GM13976 (cell line): ENCODE results near the gene FRY.

Experiments
- DNase-seq: peaks from one replicate; pipeline ENCODE4 v3.0.0; 2012; ENCODE audit warnings: low spot score
- in situ Hi-C: fragments of 300-500 bp; cut with MboI; formaldehyde crosslinking; loops from one replicate; pipeline ENCODE4 v1.12.0; 2022; ENCODE audit warnings: low sequenced_read_pairs, mixed read lengths, inconsistent platforms; ENCODE audit not compliant: unreplicated experiment
- TF ChIP-seq, protein P1 (sequence below): IDR thresholded peaks from 2 replicates; pipeline ENCODE4 v1.5.1; 2012; ENCODE audit warnings: borderline replicate concordance, mild to moderate bottlenecking; ENCODE audit not compliant: insufficient read depth; ENCODE audit errors: extremely low read depth, missing control alignments, control extremely low read depth

Gene FRY

GRCh38 chr13:32031815-32032370 is 319 bp downstream of the FRY start:
- TF ChIP-seq, protein P1, sequence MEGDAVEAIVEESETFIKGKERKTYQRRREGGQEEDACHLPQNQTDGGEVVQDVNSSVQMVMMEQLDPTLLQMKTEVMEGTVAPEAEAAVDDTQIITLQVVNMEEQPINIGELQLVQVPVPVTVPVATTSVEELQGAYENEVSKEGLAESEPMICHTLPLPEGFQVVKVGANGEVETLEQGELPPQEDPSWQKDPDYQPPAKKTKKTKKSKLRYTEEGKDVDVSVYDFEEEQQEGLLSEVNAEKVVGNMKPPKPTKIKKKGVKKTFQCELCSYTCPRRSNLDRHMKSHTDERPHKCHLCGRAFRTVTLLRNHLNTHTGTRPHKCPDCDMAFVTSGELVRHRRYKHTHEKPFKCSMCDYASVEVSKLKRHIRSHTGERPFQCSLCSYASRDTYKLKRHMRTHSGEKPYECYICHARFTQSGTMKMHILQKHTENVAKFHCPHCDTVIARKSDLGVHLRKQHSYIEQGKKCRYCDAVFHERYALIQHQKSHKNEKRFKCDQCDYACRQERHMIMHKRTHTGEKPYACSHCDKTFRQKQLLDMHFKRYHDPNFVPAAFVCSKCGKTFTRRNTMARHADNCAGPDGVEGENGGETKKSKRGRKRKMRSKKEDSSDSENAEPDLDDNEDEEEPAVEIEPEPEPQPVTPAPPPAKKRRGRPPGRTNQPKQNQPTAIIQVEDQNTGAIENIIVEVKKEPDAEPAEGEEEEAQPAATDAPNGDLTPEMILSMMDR: no peak
- in situ Hi-C loops: no loop called here
- no peak for DNase-seq

- TF ChIP-seq, protein P1: no peak
- in situ Hi-C loops: no loop called here
- no peak for DNase-seq
Measured at GRCh38 chr13:32032759-32033158, 1.2 kb downstream of the FRY start.

GRCh38 chr13:32033744-32034143 is 2.2 kb downstream of the FRY start:
- no peak for DNase-seq
- in situ Hi-C loops: no loop called here
- TF ChIP-seq, protein P1: no peak

DNA sequence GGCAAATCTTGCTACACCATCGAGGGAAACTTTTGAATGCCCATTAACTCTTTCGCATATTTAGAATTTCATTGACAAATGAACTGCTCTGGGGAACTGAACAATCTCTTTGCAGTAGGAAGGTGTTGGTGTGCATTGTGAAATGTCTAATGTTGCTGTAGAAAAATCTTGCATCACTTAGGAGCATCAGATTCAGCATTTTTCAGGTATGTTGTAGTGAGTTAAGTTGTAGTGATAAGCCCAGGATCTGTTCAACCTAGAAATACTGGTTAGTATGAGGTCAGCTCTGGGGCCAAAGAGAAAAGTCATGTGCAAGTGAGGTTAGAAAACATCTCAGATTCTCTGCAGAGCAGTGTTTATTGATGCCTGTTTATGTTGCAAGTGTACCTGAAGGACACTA is 4.1 kb downstream of the FRY start:
- TF ChIP-seq, protein P1: no peak
- in situ Hi-C loops: no loop called here
- no peak for DNase-seq

GRCh38 chr13:32036126-32036695 is 4.6 kb downstream of the FRY start:
- in situ Hi-C loops: no loop called here
- TF ChIP-seq, protein P1: no peak
- no peak for DNase-seq

- in situ Hi-C loops: no loop called here
- TF ChIP-seq, protein P1: no peak
- no peak for DNase-seq
Measured at GRCh38 chr13:32036757-32037156, 5.2 kb downstream of the FRY start.
